Activated T-cell treated with anti-CD3 and anti-CD28 coated beads, Interleukin-2, amount 50 U/mL, for 24 hours (primary cell): Measurements from ENCODE around the gene COPS2.
"Not testable (repeated sequence)": the region's sequence is repeated elsewhere in the genome, so short reads cannot be mapped to it uniquely, and the experiment has no call there.

Experiments used
- DNase-seq: peaks from one replicate; pipeline ENCODE4 v3.0.0-alpha.2; 2020
- H3K27ac Mint-ChIP-seq: 2 replicates; pipeline ENCODE4 v1.8.0; 2020; ENCODE audit warnings: mild to moderate bottlenecking, mixed read lengths
- H3K27me3 Mint-ChIP-seq: 2 replicates; pipeline ENCODE4 v1.8.0; 2020; ENCODE audit warnings: mixed read lengths
- H3K36me3 Mint-ChIP-seq: 2 replicates; pipeline ENCODE4 v1.8.0; 2020; ENCODE audit warnings: low read depth, mixed read lengths
- H3K4me1 Mint-ChIP-seq: 2 replicates; pipeline ENCODE4 v1.8.0; 2020; ENCODE audit warnings: low read depth, mixed read lengths
- H3K4me3 Mint-ChIP-seq: 2 replicates; pipeline ENCODE4 v1.8.0; 2020; ENCODE audit warnings: mild to moderate bottlenecking, moderate library complexity, mixed read lengths
- H3K9me3 Mint-ChIP-seq: 2 replicates; pipeline ENCODE4 v1.8.0; 2020; ENCODE audit warnings: mixed read lengths

Gene COPS2

DNA sequence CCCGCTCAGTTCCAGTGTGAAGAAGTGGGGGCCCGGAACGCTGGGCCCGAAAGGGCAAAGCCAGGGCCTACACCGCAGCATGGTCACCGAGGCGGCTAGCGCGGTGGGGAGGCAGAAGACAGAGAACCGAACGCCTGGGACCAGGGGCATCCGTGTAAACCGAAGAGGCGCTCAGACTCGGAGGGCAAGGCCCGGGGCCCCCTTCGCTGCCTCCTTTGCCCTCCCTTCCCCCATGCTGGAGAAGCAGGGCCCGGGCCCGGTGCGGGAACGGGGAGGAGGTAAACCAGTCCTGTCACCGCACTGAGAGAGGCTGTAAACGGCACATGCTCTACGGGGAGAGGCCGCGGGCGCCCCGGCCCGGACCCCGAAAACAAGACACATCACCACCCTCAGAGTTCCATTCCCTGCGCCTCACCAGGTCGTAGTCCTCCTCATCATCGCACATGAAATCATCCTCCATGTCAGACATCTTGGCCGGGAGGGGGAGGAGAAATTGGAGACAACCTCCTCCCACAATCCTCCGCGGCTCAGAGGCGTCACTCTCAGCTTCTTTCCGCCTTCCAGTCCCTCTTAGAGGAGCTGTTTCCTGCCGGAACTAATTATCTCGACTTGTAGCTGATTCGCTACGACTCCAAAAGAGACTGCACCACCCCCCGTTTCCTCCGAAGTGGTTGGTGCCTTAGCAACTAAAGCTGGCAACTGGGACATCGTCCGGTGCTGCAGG, at the start of gene COPS2:
Gene COPS2 (minus strand): TSS at position 490 of the 724 bp plus-strand sequence. CDS start 21 bp downstream, at position 469.
- peaks cover 46% of the 10 kb centered on the region for H3K36me3 Mint-ChIP-seq
- peak; percentile 91 for DNase-seq
- no peaks in the 10 kb centered on the region for H3K9me3 Mint-ChIP-seq
- H3K4me3 Mint-ChIP-seq = peak within 1 kb of the TSS; percentile 99
- H3K27me3 Mint-ChIP-seq = no peaks in the 10 kb centered on the region
- H3K4me1 Mint-ChIP-seq = peaks cover 51% of the 10 kb centered on the region
- H3K27ac Mint-ChIP-seq = peak within 1 kb of the TSS; percentile 99

DNA sequence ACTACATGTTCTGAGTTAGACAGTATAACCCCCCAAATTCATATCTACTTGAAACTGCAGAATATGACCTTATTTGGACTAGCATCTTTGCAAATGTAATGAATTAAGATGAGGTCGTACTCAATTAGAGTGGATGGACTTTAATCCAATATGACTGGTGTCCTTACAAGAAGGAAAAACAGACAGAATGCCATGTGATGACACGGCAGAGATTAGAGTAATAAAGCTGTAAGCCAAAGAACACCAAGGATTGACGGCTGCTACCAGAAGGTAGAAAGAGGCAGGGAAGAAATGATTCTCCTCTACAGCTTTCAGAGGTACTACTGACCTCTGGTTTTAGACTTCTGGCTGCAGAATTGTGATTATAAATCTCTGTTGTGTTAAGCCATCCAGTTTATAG, 44.9 kb upstream of the COPS2 start:
- no peak overlapping the region for H3K4me3 Mint-ChIP-seq
- peaks cover 45% of the 10 kb centered on the region for H3K36me3 Mint-ChIP-seq
- H3K27me3 Mint-ChIP-seq = no peaks in the 10 kb centered on the region
- DNase-seq = no peak
- H3K4me1 Mint-ChIP-seq = peaks cover 14% of the 10 kb centered on the region
- H3K27ac Mint-ChIP-seq = no peak overlapping the region
- peaks cover 11% of the 10 kb centered on the region for H3K9me3 Mint-ChIP-seq

DNA sequence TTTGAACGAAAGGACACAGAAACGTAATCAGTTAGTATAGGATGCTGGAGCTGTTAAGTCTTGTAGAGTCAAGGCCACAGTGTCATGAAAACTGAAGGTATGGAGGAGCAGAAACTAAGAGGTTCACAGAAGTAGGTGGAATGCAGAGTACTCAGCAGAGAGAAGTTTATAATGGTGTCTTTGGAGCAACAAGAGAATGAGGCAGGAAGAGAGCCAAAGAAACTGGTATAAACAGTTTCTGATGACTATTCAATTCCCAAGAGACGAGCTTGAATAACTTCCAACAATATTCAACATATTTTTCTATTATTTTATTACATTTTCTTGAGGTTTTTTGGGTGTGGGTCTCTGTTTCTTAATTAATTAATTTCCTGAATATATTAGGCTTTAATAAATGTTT, 44.3 kb upstream of the COPS2 start:
- peaks cover 5% of the 10 kb centered on the region for H3K9me3 Mint-ChIP-seq
- no peak overlapping the region for H3K4me3 Mint-ChIP-seq
- no peaks in the 10 kb centered on the region for H3K27me3 Mint-ChIP-seq
- H3K36me3 Mint-ChIP-seq = peaks cover 38% of the 10 kb centered on the region
- no peak overlapping the region for H3K27ac Mint-ChIP-seq
- DNase-seq = no peak
- peaks cover 14% of the 10 kb centered on the region for H3K4me1 Mint-ChIP-seq

DNA sequence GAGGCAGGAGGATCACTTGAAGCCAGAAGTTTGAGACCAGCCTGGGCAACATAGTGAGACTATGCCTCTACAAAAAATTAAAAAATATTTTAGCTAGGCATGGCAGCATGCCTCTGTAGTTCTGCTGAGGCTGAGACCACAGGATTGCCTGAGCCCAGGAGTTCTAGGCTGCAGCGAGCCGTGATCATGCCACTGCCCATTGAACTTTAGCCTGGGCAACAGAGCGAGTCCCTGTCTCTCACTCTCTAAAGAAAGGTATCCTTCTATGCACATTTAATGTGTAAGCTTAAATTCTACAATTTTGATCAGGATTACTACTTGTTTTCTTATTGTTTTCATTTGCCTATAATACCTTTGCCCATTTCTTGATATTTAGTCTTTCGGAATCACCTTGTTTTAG, 41.5 kb upstream of the COPS2 start:
- Mint-ChIP-seq H3K4me1 (peaks cover 18% of the 10 kb centered on the region), H3K27ac (no peak overlapping the region), H3K36me3 (peaks cover 12% of the 10 kb centered on the region), H3K9me3 (no peaks in the 10 kb centered on the region), H3K27me3 (no peaks in the 10 kb centered on the region), H3K4me3 (no peak overlapping the region)
- no peak for DNase-seq

DNA sequence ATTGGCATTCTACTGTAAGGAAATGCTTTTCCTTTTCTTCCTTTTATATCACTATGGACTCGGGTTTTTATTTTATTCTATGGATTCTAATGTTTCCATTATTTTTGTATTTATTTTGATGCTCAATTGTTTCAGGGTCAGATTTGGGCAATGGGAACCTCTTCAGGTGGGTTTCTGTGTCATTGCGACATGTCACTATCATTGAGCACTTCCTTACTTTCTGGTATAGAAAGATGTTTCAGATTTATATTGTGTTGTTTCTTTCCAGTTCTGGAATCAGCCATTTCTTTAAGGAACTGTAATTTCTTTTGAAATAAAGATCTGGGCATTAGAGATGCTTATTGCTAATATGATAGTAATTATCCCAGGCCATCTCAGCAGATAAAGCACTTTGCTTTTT, 36.5 kb upstream of the COPS2 start:
- H3K36me3 Mint-ChIP-seq = peaks cover 15% of the 10 kb centered on the region
- H3K9me3 Mint-ChIP-seq = peaks cover 2% of the 10 kb centered on the region
- no peak overlapping the region for H3K27ac Mint-ChIP-seq
- peaks cover 33% of the 10 kb centered on the region for H3K4me1 Mint-ChIP-seq
- H3K4me3 Mint-ChIP-seq = no peak overlapping the region
- H3K27me3 Mint-ChIP-seq = no peaks in the 10 kb centered on the region
- no peak for DNase-seq

DNA sequence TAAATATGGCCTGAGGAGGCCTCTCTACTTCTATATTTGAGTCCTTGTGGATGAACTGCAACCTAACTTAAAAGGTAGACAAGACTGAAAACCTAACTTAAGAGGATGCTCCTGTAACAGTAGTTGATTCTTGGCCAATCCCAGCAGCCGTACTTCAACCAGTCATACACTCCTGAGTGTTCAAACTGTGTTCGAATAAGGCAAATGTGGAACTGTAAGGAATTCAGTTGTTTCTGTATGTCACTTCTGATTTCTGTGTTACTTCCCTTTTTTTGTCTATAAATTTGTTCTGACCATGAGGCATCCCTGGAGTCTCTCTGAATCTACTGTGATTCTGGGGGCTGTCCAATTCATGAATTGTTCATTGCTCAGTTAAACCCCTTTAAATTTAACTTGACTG, 35.2 kb upstream of the COPS2 start:
- no peak for DNase-seq
- Mint-ChIP-seq H3K27me3 (no peaks in the 10 kb centered on the region), H3K36me3 (peaks cover 23% of the 10 kb centered on the region), H3K4me1 (peaks cover 39% of the 10 kb centered on the region), H3K27ac (no peak overlapping the region), H3K9me3 (peaks cover 6% of the 10 kb centered on the region), H3K4me3 (no peak overlapping the region)

DNA sequence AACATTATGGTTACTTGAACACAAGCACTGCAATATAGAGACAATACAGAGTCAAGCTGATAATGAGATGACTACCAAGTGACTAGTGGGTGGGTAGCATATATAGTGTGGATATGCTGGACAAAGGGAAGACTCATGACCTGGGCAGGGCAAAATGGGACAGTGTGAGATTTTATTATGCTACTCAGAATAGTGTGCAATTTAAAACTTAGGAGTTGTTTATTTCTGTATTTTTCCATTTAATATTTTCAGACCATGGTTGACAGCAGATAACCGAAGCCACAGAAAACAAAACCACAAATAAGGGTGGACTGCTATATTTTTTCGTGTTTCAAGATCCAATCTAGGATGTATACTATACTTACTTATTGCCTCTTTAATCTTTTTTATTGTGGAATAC, 34.2 kb upstream of the COPS2 start:
- H3K4me1 Mint-ChIP-seq = peaks cover 43% of the 10 kb centered on the region
- no peak overlapping the region for H3K27ac Mint-ChIP-seq
- no peaks in the 10 kb centered on the region for H3K27me3 Mint-ChIP-seq
- DNase-seq = no peak
- no peak overlapping the region for H3K4me3 Mint-ChIP-seq
- peaks cover 32% of the 10 kb centered on the region for H3K36me3 Mint-ChIP-seq
- peaks cover 6% of the 10 kb centered on the region for H3K9me3 Mint-ChIP-seq

DNA sequence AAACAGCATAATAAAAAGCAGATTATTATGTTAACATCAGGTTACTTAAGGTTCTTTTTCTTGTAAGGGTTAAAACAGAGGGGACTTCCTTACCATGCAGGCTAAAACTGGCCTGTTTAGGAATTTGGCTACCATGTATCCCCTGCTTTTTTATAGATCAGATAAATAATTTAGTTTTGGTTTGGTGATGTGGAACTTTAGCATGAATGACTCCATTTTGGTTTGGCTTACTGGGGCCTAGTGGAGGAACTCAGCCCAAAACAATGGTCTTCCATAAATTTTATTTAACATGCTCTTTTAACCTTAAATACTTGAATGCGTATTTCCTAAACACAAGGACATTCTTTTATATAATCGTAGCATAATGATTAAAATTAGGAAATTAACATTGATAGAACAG, 33.5 kb upstream of the COPS2 start:
- Mint-ChIP-seq H3K27me3 (no peaks in the 10 kb centered on the region), H3K36me3 (peaks cover 38% of the 10 kb centered on the region), H3K9me3 (peaks cover 8% of the 10 kb centered on the region), H3K27ac (no peak overlapping the region), H3K4me3 (no peak overlapping the region), H3K4me1 (peaks cover 49% of the 10 kb centered on the region)
- no peak for DNase-seq

DNA sequence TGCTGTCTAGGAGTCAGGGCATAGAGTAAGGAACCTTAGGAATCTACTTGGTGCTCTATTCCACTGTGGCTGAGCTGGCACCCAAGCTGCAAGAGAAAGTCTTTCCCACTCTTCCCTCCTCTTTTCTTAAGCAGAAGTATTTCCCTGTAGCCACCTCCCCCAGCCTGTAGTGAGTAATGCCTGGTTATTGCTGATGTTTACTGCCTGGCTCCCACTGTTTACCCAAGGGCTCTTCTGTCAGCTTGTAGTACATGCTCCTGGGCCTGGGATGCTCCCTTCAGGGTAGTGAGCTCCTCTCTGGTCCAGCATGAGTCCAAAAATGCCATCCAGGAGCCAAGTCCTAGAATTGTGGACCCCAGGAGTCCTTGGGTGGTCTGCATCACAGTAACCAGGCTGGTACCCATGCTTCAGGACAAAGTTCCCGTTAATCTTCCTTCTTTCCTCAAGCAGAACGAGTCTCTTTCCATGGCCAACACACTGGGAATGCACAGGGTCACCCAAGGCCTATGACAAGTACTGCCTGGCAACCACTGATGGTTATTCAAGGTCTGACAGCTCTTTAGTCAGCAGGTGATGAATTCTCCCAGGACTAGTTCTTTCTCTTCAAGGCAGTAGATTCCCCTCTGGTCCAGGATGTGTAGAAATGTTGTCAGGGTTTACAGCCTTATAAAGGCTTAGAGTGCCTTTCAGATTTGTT, 32.3 kb upstream of the COPS2 start:
- Mint-ChIP-seq H3K36me3 (peaks cover 46% of the 10 kb centered on the region), H3K27me3 (no peaks in the 10 kb centered on the region), H3K4me3 (no peak overlapping the region), H3K27ac (no peak overlapping the region), H3K4me1 (peaks cover 50% of the 10 kb centered on the region), H3K9me3 (peaks cover 8% of the 10 kb centered on the region)
- DNase-seq = no peak

DNA sequence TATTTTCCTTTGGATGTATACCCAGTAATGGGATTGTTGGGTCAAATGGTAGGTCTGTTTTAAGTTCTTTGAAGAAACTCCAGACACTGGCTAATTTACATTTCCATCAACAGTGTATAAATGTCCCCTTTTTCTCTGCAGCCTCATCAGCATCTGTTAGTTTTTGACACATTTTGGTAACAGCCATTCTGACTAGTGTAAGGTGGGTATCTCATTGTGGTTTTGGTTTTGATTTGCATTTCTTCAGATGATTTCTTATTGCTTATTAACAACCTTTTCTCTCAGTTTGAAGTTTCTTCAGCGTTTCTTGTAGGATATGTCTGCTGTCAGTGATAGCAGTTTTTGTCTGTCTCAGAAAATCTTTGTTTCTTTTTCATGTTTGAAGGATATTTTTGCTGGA, 30.1 kb upstream of the COPS2 start:
- H3K27me3 Mint-ChIP-seq = no peaks in the 10 kb centered on the region
- DNase-seq = no peak
- peak overlapping the region; percentile 4 for H3K27ac Mint-ChIP-seq
- peaks cover 8% of the 10 kb centered on the region for H3K9me3 Mint-ChIP-seq
- H3K4me1 Mint-ChIP-seq = peaks cover 40% of the 10 kb centered on the region
- H3K4me3 Mint-ChIP-seq = no peak overlapping the region
- peaks cover 51% of the 10 kb centered on the region for H3K36me3 Mint-ChIP-seq

DNA sequence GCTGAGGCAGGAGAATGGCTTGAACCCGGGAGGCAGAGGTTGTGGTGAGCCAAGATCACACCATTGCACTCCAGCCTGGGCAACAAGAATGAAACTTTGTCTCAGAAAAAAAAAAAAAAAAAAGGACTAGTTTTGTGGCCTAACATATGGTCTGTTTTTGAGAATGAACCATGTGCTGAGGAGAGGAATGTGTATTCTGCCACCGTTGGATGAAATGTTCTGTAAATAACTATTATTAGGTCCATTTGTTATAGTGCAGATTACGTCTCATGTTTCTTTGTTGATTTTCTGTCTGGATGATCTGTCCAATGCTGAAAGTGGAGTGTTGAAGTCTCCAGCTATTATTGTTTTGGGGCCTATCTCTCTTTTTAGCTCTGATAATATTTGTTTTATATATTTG, 28.3 kb upstream of the COPS2 start:
- H3K27ac Mint-ChIP-seq, H3K9me3 Mint-ChIP-seq, DNase-seq, H3K4me3 Mint-ChIP-seq, H3K27me3 Mint-ChIP-seq: not testable (repeated sequence)
- H3K36me3 Mint-ChIP-seq = peaks cover 43% of the 10 kb centered on the region
- H3K4me1 Mint-ChIP-seq = peaks cover 34% of the 10 kb centered on the region

DNA sequence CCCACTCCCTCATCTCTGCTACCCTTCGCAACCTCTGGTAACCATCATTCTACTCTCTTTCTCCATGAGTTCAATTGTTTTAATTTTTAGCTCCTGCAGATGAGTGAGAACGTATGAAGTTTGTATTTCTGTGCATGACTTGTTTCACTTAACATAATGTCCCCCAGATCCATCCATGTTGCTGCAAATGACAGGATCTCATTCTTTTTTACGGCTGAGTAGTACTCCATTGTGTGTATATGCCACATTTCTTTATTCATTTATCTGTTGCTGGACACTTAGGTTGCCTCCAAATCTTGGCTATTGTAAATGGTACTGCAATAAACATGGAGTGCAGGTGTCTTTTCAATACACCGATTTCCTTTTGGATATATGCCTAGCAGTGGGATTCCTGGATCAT, 26.7 kb upstream of the COPS2 start:
- H3K36me3 Mint-ChIP-seq = peaks cover 44% of the 10 kb centered on the region
- H3K27me3 Mint-ChIP-seq = no peaks in the 10 kb centered on the region
- DNase-seq = no peak
- no peak overlapping the region for H3K4me3 Mint-ChIP-seq
- H3K9me3 Mint-ChIP-seq = peaks cover 8% of the 10 kb centered on the region
- H3K4me1 Mint-ChIP-seq = peaks cover 26% of the 10 kb centered on the region
- no peak overlapping the region for H3K27ac Mint-ChIP-seq

DNA sequence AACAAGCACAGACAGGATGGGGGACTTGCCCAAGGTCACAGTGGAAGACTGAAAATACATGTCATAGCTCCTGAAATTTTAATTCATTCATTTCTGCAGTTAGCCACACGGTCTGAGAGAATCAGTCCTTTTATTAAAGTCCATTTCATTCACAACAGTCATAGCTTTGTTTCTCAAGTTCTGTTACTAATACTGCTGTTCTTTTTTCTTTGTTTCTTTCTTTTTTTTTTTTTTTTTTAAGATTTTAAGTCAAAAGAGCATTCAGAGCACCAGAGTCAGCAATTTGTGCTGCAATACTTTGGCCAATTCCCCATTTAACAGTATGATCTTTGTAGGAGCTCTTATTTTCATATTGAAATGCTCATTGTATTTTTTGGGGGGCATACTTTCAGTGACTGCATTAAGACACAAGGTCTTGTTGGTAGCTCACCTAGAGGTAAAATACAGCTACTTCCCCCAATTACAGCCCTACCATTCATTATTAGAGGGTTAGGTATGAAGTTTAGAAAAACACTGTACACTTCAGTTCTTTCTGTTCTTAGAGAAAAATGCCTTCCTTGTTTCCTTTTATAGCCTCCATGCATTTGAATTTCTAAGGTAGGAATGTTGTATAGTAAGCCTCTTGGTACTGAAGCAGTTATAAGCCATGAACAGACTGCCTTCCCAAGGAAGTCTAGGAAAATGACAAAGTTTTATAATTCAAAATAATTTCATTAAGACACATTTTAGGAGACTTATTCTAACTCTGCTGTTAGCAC, 24.2 kb upstream of the COPS2 start:
- H3K27ac Mint-ChIP-seq = no peak overlapping the region

DNA sequence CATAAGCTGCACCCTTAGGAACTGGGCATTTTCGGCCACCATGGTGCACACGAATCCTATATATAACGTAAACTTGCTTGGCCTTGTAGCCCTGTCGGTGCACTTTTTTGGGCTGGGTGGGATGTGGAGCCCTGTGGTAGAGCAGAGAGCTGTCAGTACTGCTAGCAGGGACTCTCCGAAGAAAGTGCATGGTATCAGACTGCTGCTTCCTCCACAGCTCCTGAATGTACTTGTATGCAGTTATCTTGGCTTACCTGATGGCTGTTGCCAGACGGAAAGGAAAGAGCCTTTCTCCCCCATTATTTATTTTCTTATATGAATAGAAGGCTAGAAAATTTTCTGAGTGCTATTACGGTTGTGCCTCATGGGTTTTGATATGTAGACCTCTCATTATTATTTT, 23.1 kb upstream of the COPS2 start:
- DNase-seq = no peak
- Mint-ChIP-seq H3K36me3 (peaks cover 21% of the 10 kb centered on the region), H3K27me3 (no peaks in the 10 kb centered on the region), H3K4me3 (no peak overlapping the region), H3K9me3 (no peaks in the 10 kb centered on the region), H3K4me1 (peaks cover 11% of the 10 kb centered on the region), H3K27ac (no peak overlapping the region)

More for the DNA sequence above, 24.2 kb upstream of the COPS2 start:
- H3K9me3 Mint-ChIP-seq = peaks cover 2% of the 10 kb centered on the region
- no peak for DNase-seq
- H3K4me3 Mint-ChIP-seq = no peak overlapping the region
- peaks cover 28% of the 10 kb centered on the region for H3K36me3 Mint-ChIP-seq
- H3K27me3 Mint-ChIP-seq = no peaks in the 10 kb centered on the region
- peaks cover 16% of the 10 kb centered on the region for H3K4me1 Mint-ChIP-seq
